Lung (tissue), 12 donors: ENCODE measurements around the gene LDLR. TPM values are rescaled to one million over a fixed set of nuclear protein-coding genes. Genes with fewer than 3 reads are reported as not detected.

ENCODE experiments used
- ATAC-seq: fragments of 200-7000 bp; cut with Tn5 transposase; one replicate; pipeline ENCODE4 v1.9.1; 2020; ENCODE audit warnings: moderate number of reproducible peaks; ENCODE audit not compliant: insufficient read depth, low FRiP score
- DNase-seq, 3 donors: peaks; one replicate each; pipeline ENCODE4 v3.0.0-alpha.2; 2013 to 2017
- H3K27ac ChIP-seq, 2 donors: one replicate each; pipeline ENCODE4 v1.5.1; 2013; ENCODE audit warnings: mild to moderate bottlenecking in 2 of 2, moderate library complexity in 2 of 2, control low read depth in 1 of 2, inconsistent platforms in 1 of 2, low read depth in 1 of 2, low read length in 1 of 2
- H3K27me3 ChIP-seq, 3 donors: one replicate each; pipeline ENCODE4 v1.5.1; 2013; ENCODE audit warnings: low read length in 2 of 3; ENCODE audit not compliant: control insufficient read depth in 3 of 3, insufficient read depth in 3 of 3
- H3K36me3 ChIP-seq, 4 donors: one replicate each; pipeline ENCODE4 v1.5.1; 2013; ENCODE audit warnings: low read length in 4 of 4, mild to moderate bottlenecking in 1 of 4, moderate library complexity in 1 of 4; ENCODE audit not compliant: control insufficient read depth in 4 of 4, insufficient read depth in 4 of 4
- H3K4me1 ChIP-seq, 5 donors: one replicate each; pipeline ENCODE4 v1.5.1; 2013; ENCODE audit warnings: low read length in 5 of 5, mild to moderate bottlenecking in 2 of 5, moderate library complexity in 1 of 5; ENCODE audit not compliant: control insufficient read depth in 5 of 5, insufficient read depth in 5 of 5
- H3K4me3 ChIP-seq: one replicate; pipeline ENCODE4 v1.5.1; 2013; ENCODE audit warnings: mild to moderate bottlenecking, control low read depth, moderate library complexity
- H3K9ac ChIP-seq, 2 donors: one replicate each; pipeline ENCODE4 v1.5.1; 2013; ENCODE audit warnings: low read length in 2 of 2, control low read depth in 1 of 2; ENCODE audit not compliant: insufficient read depth in 1 of 2
- H3K9me3 ChIP-seq, 4 donors: one replicate each; pipeline ENCODE4 v1.5.1; 2013; ENCODE audit warnings: low read length in 3 of 4, mild to moderate bottlenecking in 1 of 4, moderate library complexity in 1 of 4; ENCODE audit not compliant: control insufficient read depth in 4 of 4, insufficient read depth in 3 of 4
- WGBS, 2 donors: extraction: QIAGEN DNeasy Blood & Tissue Kit; methylation state at CpG; one replicate each; pipeline ENCODE4 v1.1.7; 2013; 5-methylcytosine and 5-hydroxymethylcytosine counted together
- polyA plus RNA-seq, 2 donors: library from polyadenylated mRNA; stranded (reverse); fragments of 200-250 nt; gene quantifications; one replicate each; pipeline ENCODE4 v1.2.1, GENCODE V29; 2013
- total RNA-seq, 2 donors: library from RNA; depleted of rRNA in 1 of 2; stranded (reverse); fragments of >200 nt in 1 of 2; gene quantifications; one replicate each; pipeline ENCODE4 v1.2.1, GENCODE V29; 2014 to 2021
- TF ChIP-seq, protein P1 (sequence below): IDR thresholded peaks from 2 replicates; pipeline ENCODE4 v1.5.1; 2012; ENCODE audit warnings: mild to moderate bottlenecking; ENCODE audit errors: control extremely low read depth, extremely low read depth
- donor health status: control.
- donor health status: control.
- donor health status: Bipolar disorder and iron deficiency.
- donor health status: healthy.
- donor health status: DM: yes; HTN: yes; CAD: no.

Gene LDLR
- total and polyA plus RNA-seq, 4 donors, result 52.1 to 271 (median 201) TPM

DNA sequence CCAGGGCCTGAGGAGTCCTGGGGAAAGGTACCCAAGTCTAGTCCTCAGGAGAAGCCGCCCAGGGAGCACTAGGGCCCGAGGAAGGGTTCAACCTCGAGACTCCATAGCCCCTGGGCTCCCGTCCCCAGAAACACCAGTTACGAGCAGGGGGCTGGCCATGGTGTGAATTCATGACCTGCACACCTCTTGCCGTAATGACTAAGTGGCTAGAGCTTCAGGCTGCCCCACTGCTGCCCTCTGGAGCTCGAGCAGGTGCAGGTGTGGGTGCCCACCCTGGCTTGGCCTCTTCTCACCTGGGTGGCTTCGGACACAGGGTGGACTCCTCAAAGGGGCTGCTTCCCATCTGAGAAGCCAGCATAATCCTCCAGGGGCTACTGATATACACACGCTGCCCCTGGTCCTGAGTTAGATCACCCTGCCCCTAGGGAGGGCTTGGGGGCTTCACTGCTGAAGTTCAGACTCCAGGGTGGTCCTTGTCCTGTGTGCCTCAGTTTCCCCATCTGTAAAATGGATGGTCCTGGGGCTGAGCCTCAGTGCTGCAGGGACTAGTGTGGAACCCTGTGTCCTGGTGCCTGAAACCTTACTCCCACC lies 52.8 kb downstream of the LDLR start:
- peak overlapping the region; percentile 60 to 91 for H3K27ac ChIP-seq
- H3K9ac ChIP-seq, result no peak overlapping the region
- TF ChIP-seq, protein P1, sequence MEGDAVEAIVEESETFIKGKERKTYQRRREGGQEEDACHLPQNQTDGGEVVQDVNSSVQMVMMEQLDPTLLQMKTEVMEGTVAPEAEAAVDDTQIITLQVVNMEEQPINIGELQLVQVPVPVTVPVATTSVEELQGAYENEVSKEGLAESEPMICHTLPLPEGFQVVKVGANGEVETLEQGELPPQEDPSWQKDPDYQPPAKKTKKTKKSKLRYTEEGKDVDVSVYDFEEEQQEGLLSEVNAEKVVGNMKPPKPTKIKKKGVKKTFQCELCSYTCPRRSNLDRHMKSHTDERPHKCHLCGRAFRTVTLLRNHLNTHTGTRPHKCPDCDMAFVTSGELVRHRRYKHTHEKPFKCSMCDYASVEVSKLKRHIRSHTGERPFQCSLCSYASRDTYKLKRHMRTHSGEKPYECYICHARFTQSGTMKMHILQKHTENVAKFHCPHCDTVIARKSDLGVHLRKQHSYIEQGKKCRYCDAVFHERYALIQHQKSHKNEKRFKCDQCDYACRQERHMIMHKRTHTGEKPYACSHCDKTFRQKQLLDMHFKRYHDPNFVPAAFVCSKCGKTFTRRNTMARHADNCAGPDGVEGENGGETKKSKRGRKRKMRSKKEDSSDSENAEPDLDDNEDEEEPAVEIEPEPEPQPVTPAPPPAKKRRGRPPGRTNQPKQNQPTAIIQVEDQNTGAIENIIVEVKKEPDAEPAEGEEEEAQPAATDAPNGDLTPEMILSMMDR, result no peak
- no peaks in the 10 kb centered on the region for H3K27me3 ChIP-seq
- 69 to 77% methylated on average over 9 of the region's 9 CpGs for WGBS, 2 donors
- DNase-seq (peak in 1 of 3 donors; percentile 19), ATAC-seq (no peak)
- no peak overlapping the region for H3K4me3 ChIP-seq
- H3K4me1 ChIP-seq, result peaks cover 6 to 60% (median 34%) of the 10 kb centered on the region in 5 donors
- H3K36me3 ChIP-seq, result peaks cover 0 to 3% (median 0%) of the 10 kb centered on the region in 4 donors
- peaks cover 0 to 3% (median 0%) of the 10 kb centered on the region in 4 donors for H3K9me3 ChIP-seq

GRCh38 chr19:11142528-11143171 lies 53.4 kb downstream of the LDLR start:
- Histone ChIP-seq H3K4me3 (no peak overlapping the region), H3K27me3 (no peaks in the 10 kb centered on the region), H3K27ac (peak overlapping the region; percentile 99), H3K9me3 (peaks cover 0 to 3% (median 0%) of the 10 kb centered on the region in 4 donors), H3K36me3 (peaks cover 0 to 3% (median 0%) of the 10 kb centered on the region in 4 donors), H3K9ac (peak overlapping the region; percentile 17 to 75), H3K4me1 (peaks cover 6 to 57% (median 34%) of the 10 kb centered on the region in 5 donors)
- ATAC-seq, result peak; percentile 63
- 6 to 10% methylated on average over 22 of the region's 22 CpGs for WGBS, 2 donors
- DNase-seq, result peak; percentile 95 to 97 (median 97)
- TF ChIP-seq, protein P1, result no peak

- H3K4me1 ChIP-seq, result peaks cover 6 to 39% (median 25%) of the 10 kb centered on the region in 5 donors
- H3K36me3 ChIP-seq, result peaks cover 0 to 3% (median 0%) of the 10 kb centered on the region in 4 donors
- WGBS, 2 donors, result 95% methylated on average over 3 of the region's 3 CpGs
- TF ChIP-seq, protein P1, result no peak
- H3K9me3 ChIP-seq, result peaks cover 0 to 3% (median 0%) of the 10 kb centered on the region in 4 donors
- DNase-seq, result no peak
- no peak overlapping the region for H3K4me3 ChIP-seq
- no peak overlapping the region for H3K9ac ChIP-seq
- H3K27ac ChIP-seq, result no peak overlapping the region
- H3K27me3 ChIP-seq, result no peaks in the 10 kb centered on the region
- no peak for ATAC-seq
Measured at GRCh38 chr19:11145536-11145924, 56.3 kb downstream of the LDLR start.
